Tibial nerve (tissue), 4 donors: ENCODE results near the gene STX11. TPM values are rescaled to one million over a fixed set of nuclear protein-coding genes. Genes with fewer than 3 reads are reported as not detected.

Experiments
- DNase-seq, 2 donors: peaks; one replicate each; pipeline ENCODE4 v3.0.0-alpha.2; 2019; ENCODE audit warnings: low spot score in 2 of 2
- H3K27ac ChIP-seq, 4 donors: fragments of 200-600 bp; sonication (generic) in 3 of 4; one replicate each; pipeline ENCODE4 v1.5.1; 2017 to 2019; ENCODE audit warnings: mild to moderate bottlenecking in 1 of 4
- H3K27me3 ChIP-seq, 2 donors: fragments of 200-600 bp; sonication (generic) in 1 of 2; one replicate each; pipeline versions ENCODE4 v1.5.1 to v1.6.0; 2017 to 2019
- H3K36me3 ChIP-seq, 3 donors: fragments of 200-600 bp; sonication (generic); one replicate each; pipeline ENCODE4 v1.5.1; 2018 to 2019
- H3K4me1 ChIP-seq, 4 donors: fragments of 200-600 bp; sonication (generic) in 3 of 4; one replicate each; pipeline ENCODE4 v1.5.1; 2017 to 2019
- H3K4me3 ChIP-seq, 4 donors: fragments of 200-600 bp; sonication (generic) in 3 of 4; one replicate each; pipeline ENCODE4 v1.5.1; 2017 to 2019; ENCODE audit warnings: mild to moderate bottlenecking in 1 of 4, moderate library complexity in 1 of 4
- H3K9me3 ChIP-seq, 4 donors: fragments of 200-600 bp; sonication (generic) in 3 of 4; one replicate each; pipeline ENCODE4 v1.5.1; 2017 to 2019
- EP300 ChIP-seq, 2 donors: sonication (generic); formaldehyde crosslinking; IDR thresholded peaks; one replicate each; pipeline ENCODE4 v1.6.1; 2017; ENCODE audit warnings: antibody characterized with exemption in 2 of 2, mild to moderate bottlenecking in 1 of 2
- POLR2A ChIP-seq, 2 donors: fragments of 450-650 bp; IDR thresholded peaks; one replicate each; pipeline ENCODE4 v1.6.1; 2017; ENCODE audit warnings: antibody characterized with exemption in 2 of 2, mild to moderate bottlenecking in 2 of 2, moderate library complexity in 2 of 2
- whole genome bisulfite sequencing, 2 donors: methylation state at CpG; one replicate each; pipeline ENCODE4 v1.1.5; 2018; 5-methylcytosine and 5-hydroxymethylcytosine counted together
- total RNA-seq, 4 donors: library from RNA; depleted of rRNA; stranded (reverse); fragments of >200 nt; gene quantifications; one replicate each; pipeline ENCODE4 v1.1.0, GENCODE V29; 2016
- TF ChIP-seq, protein P1 (sequence below), 5 experiments: fragments of 200-600 bp in 3 of 5; fragments of 450-650 bp in 2 of 5; sonication (generic) in 3 of 5; IDR thresholded peaks; one replicate each; pipeline ENCODE4 v1.5.1; 2016 to 2019; ENCODE audit warnings: antibody characterized with exemption in 5 of 5, mild to moderate bottlenecking in 3 of 5, moderate library complexity in 2 of 5

The STX11 gene
- total RNA-seq, 4 donors from 2014 or later, result 5.3 to 24.3 (median 12.5) TPM

DNA sequence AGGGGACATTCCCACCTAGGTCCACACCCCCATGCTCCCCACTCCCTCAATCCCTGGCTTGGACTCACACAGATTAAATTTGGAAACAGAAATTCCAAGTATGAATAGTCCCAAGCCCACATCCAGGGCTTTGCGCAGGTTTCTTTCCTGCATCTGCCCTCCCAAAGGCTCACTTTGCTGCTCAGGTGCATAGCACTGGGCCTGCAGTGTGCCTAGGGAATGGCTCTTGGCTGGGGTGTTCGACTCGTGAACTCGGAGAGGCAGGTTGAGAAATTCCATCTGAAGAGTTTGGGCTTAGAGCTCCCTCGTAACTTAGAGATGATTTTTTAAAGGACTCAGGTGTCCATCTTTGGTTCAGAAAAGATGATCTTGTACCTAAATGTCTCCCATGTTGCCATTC, 40.1 kb upstream of the STX11 start:
- H3K27me3 ChIP-seq, result no peaks in the 10 kb centered on the region
- no peak overlapping the region for H3K4me3 ChIP-seq
- TF ChIP-seq, protein P1, sequence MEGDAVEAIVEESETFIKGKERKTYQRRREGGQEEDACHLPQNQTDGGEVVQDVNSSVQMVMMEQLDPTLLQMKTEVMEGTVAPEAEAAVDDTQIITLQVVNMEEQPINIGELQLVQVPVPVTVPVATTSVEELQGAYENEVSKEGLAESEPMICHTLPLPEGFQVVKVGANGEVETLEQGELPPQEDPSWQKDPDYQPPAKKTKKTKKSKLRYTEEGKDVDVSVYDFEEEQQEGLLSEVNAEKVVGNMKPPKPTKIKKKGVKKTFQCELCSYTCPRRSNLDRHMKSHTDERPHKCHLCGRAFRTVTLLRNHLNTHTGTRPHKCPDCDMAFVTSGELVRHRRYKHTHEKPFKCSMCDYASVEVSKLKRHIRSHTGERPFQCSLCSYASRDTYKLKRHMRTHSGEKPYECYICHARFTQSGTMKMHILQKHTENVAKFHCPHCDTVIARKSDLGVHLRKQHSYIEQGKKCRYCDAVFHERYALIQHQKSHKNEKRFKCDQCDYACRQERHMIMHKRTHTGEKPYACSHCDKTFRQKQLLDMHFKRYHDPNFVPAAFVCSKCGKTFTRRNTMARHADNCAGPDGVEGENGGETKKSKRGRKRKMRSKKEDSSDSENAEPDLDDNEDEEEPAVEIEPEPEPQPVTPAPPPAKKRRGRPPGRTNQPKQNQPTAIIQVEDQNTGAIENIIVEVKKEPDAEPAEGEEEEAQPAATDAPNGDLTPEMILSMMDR (IDR thresholded peaks at IDR 0.05), result no peak
- TF ChIP-seq EP300 (IDR thresholded peaks at IDR 0.05), result no peak
- no peak for TF ChIP-seq POLR2A (IDR thresholded peaks at IDR 0.05)
- DNase-seq, result no peak
- H3K27ac ChIP-seq, result no peak overlapping the region
- no peaks in the 10 kb centered on the region for H3K36me3 ChIP-seq
- 86 to 93% methylated on average over 5 of the region's 5 CpGs for WGBS, 2 donors
- H3K4me1 ChIP-seq, result no peaks in the 10 kb centered on the region
- no peaks in the 10 kb centered on the region for H3K9me3 ChIP-seq

DNA sequence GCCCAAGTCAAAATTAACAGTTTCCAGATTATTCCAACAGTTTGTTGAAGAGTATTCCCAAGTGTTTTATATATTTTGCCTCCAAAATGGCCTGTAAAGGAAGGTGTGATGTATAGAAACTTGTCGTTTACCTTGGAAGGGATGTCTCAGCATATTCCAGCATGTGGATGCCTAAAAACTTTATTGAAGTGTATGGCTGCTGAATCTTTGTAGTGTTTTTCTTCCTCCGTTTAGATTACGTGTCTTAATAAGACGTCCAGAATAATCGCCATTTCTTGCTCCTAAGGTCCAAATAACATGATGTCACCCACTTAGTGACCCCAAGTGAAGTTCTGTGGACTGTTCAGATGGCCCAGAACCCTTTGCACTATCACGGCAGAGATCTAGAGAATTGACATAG, 37.0 kb upstream of the STX11 start:
- no peaks in the 10 kb centered on the region for H3K4me1 ChIP-seq
- 89 to 90% methylated on average over 6 of the region's 6 CpGs for WGBS, 2 donors
- H3K4me3 ChIP-seq, result no peak overlapping the region
- H3K27ac ChIP-seq, result no peak overlapping the region
- DNase-seq, result no peak
- H3K9me3 ChIP-seq, result no peaks in the 10 kb centered on the region
- H3K27me3 ChIP-seq, result no peaks in the 10 kb centered on the region
- no peaks in the 10 kb centered on the region for H3K36me3 ChIP-seq
- TF ChIP-seq, protein P1 (IDR thresholded peaks at IDR 0.05), result no peak
- TF ChIP-seq EP300 (IDR thresholded peaks at IDR 0.05), result no peak

DNA sequence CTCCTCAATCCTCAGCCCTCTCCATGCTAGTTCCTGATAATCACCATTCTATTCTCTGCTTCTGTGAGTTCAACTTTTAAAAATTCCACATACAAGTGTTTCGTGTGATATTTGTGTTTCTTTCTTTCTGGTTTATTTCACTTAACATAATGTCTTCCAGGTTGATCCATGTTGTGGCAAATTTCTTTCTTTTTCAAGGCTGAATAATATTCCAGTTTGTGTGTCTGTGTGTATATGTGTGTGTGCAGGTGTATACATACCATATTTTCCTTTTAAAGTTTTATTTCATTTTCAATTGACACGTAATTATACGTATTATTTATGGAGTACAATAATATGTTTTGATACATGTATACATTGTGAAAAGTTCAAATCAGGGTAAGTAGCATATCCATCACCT, 35.1 kb upstream of the STX11 start:
- no peak overlapping the region for H3K4me3 ChIP-seq
- no peaks in the 10 kb centered on the region for H3K9me3 ChIP-seq
- 88 to 91% methylated on average over 3 of the region's 3 CpGs for WGBS, 2 donors
- TF ChIP-seq EP300 (IDR thresholded peaks at IDR 0.05) (no peak), POLR2A (IDR thresholded peaks at IDR 0.05) (no peak)
- TF ChIP-seq, protein P1 (IDR thresholded peaks at IDR 0.05), result no peak
- no peak for DNase-seq
- H3K27me3 ChIP-seq, result no peaks in the 10 kb centered on the region
- H3K36me3 ChIP-seq, result no peaks in the 10 kb centered on the region
- H3K4me1 ChIP-seq, result no peaks in the 10 kb centered on the region
- no peak overlapping the region for H3K27ac ChIP-seq

DNA sequence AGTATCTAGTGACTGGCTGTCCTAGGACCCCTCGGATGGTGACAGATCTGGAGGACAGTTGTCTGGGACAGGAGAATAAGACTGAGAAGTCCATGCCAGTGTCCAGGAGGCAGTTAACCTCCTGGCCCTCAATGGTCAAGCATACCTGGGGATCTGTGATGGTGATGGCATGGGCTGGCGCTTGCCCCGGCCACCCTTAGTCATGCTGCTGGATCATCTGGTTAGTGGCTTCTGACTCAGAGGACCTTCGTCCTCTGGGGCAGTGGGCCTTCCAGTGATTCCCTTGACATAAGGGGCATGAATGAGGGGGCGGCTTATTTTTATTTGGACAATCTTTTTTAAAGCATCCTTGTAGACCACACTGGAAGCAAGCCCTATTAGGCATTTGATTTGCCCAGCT, 30.9 kb upstream of the STX11 start:
- no peaks in the 10 kb centered on the region for H3K36me3 ChIP-seq
- H3K27me3 ChIP-seq, result no peaks in the 10 kb centered on the region
- no peaks in the 10 kb centered on the region for H3K4me1 ChIP-seq
- H3K27ac ChIP-seq, result no peak overlapping the region
- 87 to 90% methylated on average over 5 of the region's 5 CpGs for WGBS, 2 donors
- TF ChIP-seq POLR2A (IDR thresholded peaks at IDR 0.05) (no peak), EP300 (IDR thresholded peaks at IDR 0.05) (no peak)
- TF ChIP-seq, protein P1 (IDR thresholded peaks at IDR 0.05), result no peak
- DNase-seq, result no peak
- no peak overlapping the region for H3K4me3 ChIP-seq
- no peaks in the 10 kb centered on the region for H3K9me3 ChIP-seq

GRCh38 chr6:144122861-144123260, 27.5 kb upstream of the STX11 start:
- Histone ChIP-seq H3K4me1 (no peaks in the 10 kb centered on the region), H3K36me3 (no peaks in the 10 kb centered on the region), H3K27me3 (no peaks in the 10 kb centered on the region), H3K27ac (no peak overlapping the region), H3K4me3 (no peak overlapping the region), H3K9me3 (no peaks in the 10 kb centered on the region)
- no peak for TF ChIP-seq EP300 (IDR thresholded peaks at IDR 0.05)
- no peak for TF ChIP-seq POLR2A (IDR thresholded peaks at IDR 0.05)
- TF ChIP-seq, protein P1 (IDR thresholded peaks at IDR 0.05), result no peak
- DNase-seq, result no peak
